Neuronal stem cell (in vitro differentiated cells): ENCODE measurements around the gene BLM.
A peak's percentile ranks its signal among the peaks of the same experiment; 100 is the strongest.

Source experiments
- DNase-seq: peaks from one replicate; pipeline ENCODE4 v3.0.0-alpha.2; 2013; ENCODE audit warnings: low spot score
- H2AFZ ChIP-seq: one replicate; pipeline ENCODE4 v1.6.1; 2013; ENCODE audit warnings: mild to moderate bottlenecking, low read length, inconsistent platforms
- H2AK5ac ChIP-seq: 2 replicates; pipeline ENCODE4 v1.6.1; 2013; ENCODE audit warnings: low read depth, mild to moderate bottlenecking, inconsistent platforms, low read length, moderate library complexity, mixed read lengths
- H2BK120ac ChIP-seq: 2 replicates; pipeline ENCODE4 v1.6.1; 2013; ENCODE audit warnings: low read depth, mild to moderate bottlenecking, inconsistent platforms, low read length, moderate library complexity, mixed read lengths
- H2BK12ac ChIP-seq: one replicate; pipeline ENCODE4 v1.6.1; 2013; ENCODE audit warnings: low read length, inconsistent platforms
- H2BK15ac ChIP-seq: 2 replicates; pipeline ENCODE4 v1.6.1; 2013; ENCODE audit warnings: mild to moderate bottlenecking, low read length, inconsistent platforms, mixed read lengths
- H2BK5ac ChIP-seq: one replicate; pipeline ENCODE4 v1.6.1; 2013; ENCODE audit warnings: inconsistent platforms, mild to moderate bottlenecking, low read length, moderate library complexity
- H3K14ac ChIP-seq: one replicate; pipeline ENCODE4 v1.6.1; 2013; ENCODE audit warnings: low read length, inconsistent platforms
- H3K18ac ChIP-seq: 2 replicates; pipeline ENCODE4 v1.6.1; 2013; ENCODE audit warnings: low read length, inconsistent platforms
- H3K23ac ChIP-seq: 2 replicates; pipeline ENCODE4 v1.6.1; 2013; ENCODE audit warnings: low read depth, mild to moderate bottlenecking, mixed read lengths, low read length, inconsistent platforms; ENCODE audit not compliant: poor library complexity
- H3K27ac ChIP-seq: replicated peaks from 3 replicates; pipeline ENCODE4 v1.5.1; 2013; ENCODE audit warnings: low read length, inconsistent platforms
- H3K27me3 ChIP-seq, 3 experiments: 2 replicates each; pipeline ENCODE4 v1.6.1; 2013; ENCODE audit warnings: low read length in 3 of 3, mild to moderate bottlenecking in 2 of 3, inconsistent platforms in 1 of 3, low read depth in 1 of 3, mixed read lengths in 1 of 3, moderate library complexity in 1 of 3; ENCODE audit not compliant: control insufficient read depth in 3 of 3, insufficient read depth in 3 of 3
- H3K36me3 ChIP-seq, 2 donors: replicated peaks in 1 of 2; 2 replicates each; pipeline ENCODE4 v1.6.1; 2013; ENCODE audit warnings: low read length in 2 of 2; ENCODE audit not compliant: control insufficient read depth in 2 of 2, insufficient read depth in 2 of 2
- H3K4ac ChIP-seq: 2 replicates; pipeline ENCODE4 v1.6.1; 2013; ENCODE audit warnings: inconsistent platforms, mild to moderate bottlenecking, low read length, moderate library complexity
- H3K4me1 ChIP-seq, 2 donors: 1 replicate in 1 of 2; 2 replicates in 1 of 2; pipeline ENCODE4 v1.6.1; 2013; ENCODE audit warnings: low read length in 2 of 2, low read depth in 1 of 2; ENCODE audit not compliant: control insufficient read depth in 2 of 2, insufficient read depth in 1 of 2
- H3K4me2 ChIP-seq: one replicate; pipeline ENCODE4 v1.6.1; 2013; ENCODE audit warnings: mild to moderate bottlenecking, low read length, inconsistent platforms; ENCODE audit not compliant: insufficient read depth, poor library complexity, severe bottlenecking
- H3K4me3 ChIP-seq, 2 donors: 2 replicates each; pipeline ENCODE4 v1.5.1; 2013; ENCODE audit warnings: low read length in 2 of 2, mild to moderate bottlenecking in 2 of 2, inconsistent platforms in 1 of 2, moderate library complexity in 1 of 2
- H3K79me1 ChIP-seq: one replicate; pipeline ENCODE4 v1.6.1; 2013; ENCODE audit warnings: low read depth, mild to moderate bottlenecking, inconsistent platforms, low read length, moderate library complexity
- H3K9ac ChIP-seq: one replicate; pipeline ENCODE4 v1.6.1; 2013; ENCODE audit warnings: mild to moderate bottlenecking, low read depth, low read length, inconsistent platforms; ENCODE audit not compliant: poor library complexity
- H3K9me3 ChIP-seq, 2 donors: replicated peaks in 1 of 2; 2 replicates each; pipeline versions ENCODE3 to v1.6.1; 2013; ENCODE audit warnings: low read length in 2 of 2, mild to moderate bottlenecking in 2 of 2, inconsistent platforms in 1 of 2, low read depth in 1 of 2, mixed read lengths in 1 of 2, moderate library complexity in 1 of 2; ENCODE audit not compliant: control insufficient read depth in 2 of 2, insufficient read depth in 1 of 2
- H4K8ac ChIP-seq: one replicate; pipeline ENCODE4 v1.6.1; 2013; ENCODE audit warnings: low read depth, mild to moderate bottlenecking, inconsistent platforms, low read length, moderate library complexity
- H4K91ac ChIP-seq: one replicate; pipeline ENCODE4 v1.6.1; 2013; ENCODE audit warnings: low read length, low read depth, mild to moderate bottlenecking, inconsistent platforms; ENCODE audit not compliant: poor library complexity
- WGBS, 2 donors: extraction: QIAGEN DNeasy Blood & Tissue Kit; methylation state at CpG; one replicate each; pipeline ENCODE4 v1.1.7; 2013; ENCODE audit warnings: missing lambda C conversion rate in 2 of 2, mixed read lengths in 1 of 2; ENCODE audit not compliant: insufficient read length in 2 of 2, insufficient replicate concordance in 1 of 2; ENCODE audit errors: extremely low coverage in 2 of 2; 5-methylcytosine and 5-hydroxymethylcytosine counted together

Gene BLM

DNA sequence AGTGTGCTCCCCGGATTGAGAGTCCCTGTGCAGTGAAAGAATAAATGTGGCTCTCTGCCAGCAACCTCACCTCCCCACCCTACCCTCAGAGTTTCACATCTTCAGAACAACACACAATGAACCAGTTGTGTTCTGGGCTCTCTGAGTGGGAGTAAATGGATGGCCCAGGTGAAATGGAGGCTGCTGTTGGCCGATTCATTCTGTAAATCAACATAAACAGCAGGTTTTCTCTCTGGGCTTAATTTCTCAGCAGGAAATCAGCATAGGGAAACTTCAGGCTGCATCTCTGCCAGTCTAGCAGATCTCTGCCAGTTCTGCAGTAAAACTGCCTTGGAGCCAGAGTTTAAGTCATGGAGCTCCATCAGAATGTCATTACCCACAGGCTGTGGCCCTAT lies 96.6 kb downstream of the BLM start:
- no peak overlapping the region for H4K8ac ChIP-seq
- H3K27ac ChIP-seq = no peak overlapping the region
- no peak overlapping the region for H3K4me2 ChIP-seq
- no peak overlapping the region for H4K91ac ChIP-seq
- no peak overlapping the region for H3K4ac ChIP-seq
- no peak overlapping the region for H3K14ac ChIP-seq
- H3K79me1 ChIP-seq = no peaks in the 10 kb centered on the region
- no peak overlapping the region for H2AFZ ChIP-seq
- H3K23ac ChIP-seq = no peak overlapping the region
- no CpG with 5 or more reads among the region's 2 CpGs for WGBS, 2 donors
- H3K27me3 ChIP-seq = no peaks in the 10 kb centered on the region
- H3K36me3 ChIP-seq = peaks cover 31 to 75% of the 10 kb centered on the region in 2 donors
- H3K9me3 ChIP-seq = peaks cover 0 to under 1% of the 10 kb centered on the region in 2 donors
- no peak overlapping the region for H2BK15ac ChIP-seq
- no peak overlapping the region for H3K4me3 ChIP-seq
- no peak overlapping the region for H3K9ac ChIP-seq
- no peak for DNase-seq
- H2AK5ac ChIP-seq = no peak overlapping the region
- H3K18ac ChIP-seq = no peak overlapping the region
- peaks cover 0 to 2% of the 10 kb centered on the region in 2 donors for H3K4me1 ChIP-seq
- H2BK120ac ChIP-seq = no peak overlapping the region
- H2BK5ac ChIP-seq = no peak overlapping the region
- no peak overlapping the region for H2BK12ac ChIP-seq

DNA sequence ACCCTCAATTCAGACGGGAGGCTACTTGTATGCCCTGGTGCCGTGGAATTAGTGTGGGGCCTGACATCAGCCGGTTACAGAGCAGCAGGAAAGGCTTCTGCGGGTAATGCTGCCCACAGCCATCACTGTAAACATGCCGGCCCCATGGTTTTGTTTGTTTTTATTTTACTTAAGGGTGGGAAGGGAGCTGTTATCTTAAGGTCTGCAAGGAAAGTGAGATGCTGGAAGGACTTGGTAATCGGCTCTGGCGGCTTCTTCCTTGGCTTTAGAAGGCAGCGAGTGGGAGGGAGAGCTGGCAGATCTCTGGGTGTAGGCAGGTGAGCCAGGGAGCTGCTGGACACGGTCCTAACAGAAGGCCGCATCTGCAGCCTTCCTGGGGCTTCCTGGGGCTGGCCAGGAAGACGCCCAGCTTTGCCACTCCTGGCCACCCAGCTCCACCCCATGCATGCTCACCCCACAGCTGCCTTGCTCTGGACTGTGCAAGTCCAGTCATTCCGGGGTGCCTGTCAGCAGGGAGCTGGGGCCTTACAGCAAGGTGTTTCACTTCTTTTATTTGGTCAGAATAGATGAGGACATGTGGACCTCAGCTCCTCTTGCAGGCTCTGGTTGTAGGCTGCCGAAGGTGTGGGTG lies 97.2 kb downstream of the BLM start:
- H2AFZ ChIP-seq = no peak overlapping the region
- no peak overlapping the region for H2BK12ac ChIP-seq
- no peaks in the 10 kb centered on the region for H3K27me3 ChIP-seq
- H3K9ac ChIP-seq = no peak overlapping the region
- no peak overlapping the region for H3K14ac ChIP-seq
- H3K27ac ChIP-seq = no peak overlapping the region
- H3K4me3 ChIP-seq = no peak overlapping the region
- H3K4me2 ChIP-seq = no peak overlapping the region
- H2AK5ac ChIP-seq = no peak overlapping the region
- H3K79me1 ChIP-seq = no peaks in the 10 kb centered on the region
- H3K36me3 ChIP-seq = peaks cover 28 to 70% of the 10 kb centered on the region in 2 donors
- H3K23ac ChIP-seq = no peak overlapping the region
- no peak overlapping the region for H2BK120ac ChIP-seq
- peaks cover 0 to 2% of the 10 kb centered on the region in 2 donors for H3K4me1 ChIP-seq
- no peak for DNase-seq
- no peak overlapping the region for H4K91ac ChIP-seq
- no peak overlapping the region for H3K4ac ChIP-seq
- no peak overlapping the region for H2BK5ac ChIP-seq
- WGBS, 2 donors = no CpG with 5 or more reads among the region's 13 CpGs
- no peak overlapping the region for H2BK15ac ChIP-seq
- H3K18ac ChIP-seq = no peak overlapping the region
- no peak overlapping the region for H4K8ac ChIP-seq
- no peaks in the 10 kb centered on the region for H3K9me3 ChIP-seq

DNA sequence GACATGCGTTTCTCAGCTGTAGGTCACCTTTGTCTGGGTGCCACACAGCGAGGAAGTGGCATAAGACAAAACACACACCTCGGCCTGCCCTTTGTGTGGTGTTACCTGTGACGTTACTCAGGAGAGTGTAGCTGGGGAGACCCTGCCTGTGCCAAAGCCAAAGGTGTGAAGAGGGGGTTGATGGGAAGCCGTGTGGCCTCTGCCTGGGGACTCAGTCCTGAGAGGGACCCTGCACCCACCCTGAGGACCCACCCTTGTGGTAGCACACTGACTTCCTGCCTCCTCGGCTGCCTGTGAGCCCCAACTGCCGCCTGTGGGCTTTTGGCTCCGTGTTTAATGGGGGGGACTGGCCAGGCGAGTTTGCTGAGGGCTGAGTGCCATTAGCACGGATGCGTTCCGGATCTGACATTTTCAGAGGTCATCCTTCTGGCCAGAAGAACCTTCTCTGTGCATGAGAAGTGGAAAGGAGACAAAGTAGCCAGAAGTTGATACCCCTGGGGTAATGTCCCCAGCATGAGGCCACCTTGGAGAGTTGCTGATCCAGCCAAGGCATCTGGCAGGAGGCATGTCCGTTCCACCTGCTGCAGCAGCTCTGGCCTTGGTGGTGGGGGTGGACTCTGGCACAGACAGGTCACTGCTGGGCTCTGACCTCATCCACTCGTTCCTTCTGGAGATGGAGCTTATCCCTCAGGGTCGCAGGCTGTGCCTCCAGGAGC lies 99.4 kb downstream of the BLM start:
- H2AK5ac ChIP-seq = no peak overlapping the region
- peaks cover 0 to 5% (median 0%) of the 10 kb centered on the region in 3 experiments for H3K27me3 ChIP-seq
- H3K14ac ChIP-seq = no peak overlapping the region
- H3K9me3 ChIP-seq = no peaks in the 10 kb centered on the region
- no peak overlapping the region for H4K91ac ChIP-seq
- peak overlapping the region; percentile 41 for H2BK120ac ChIP-seq
- no peak overlapping the region for H4K8ac ChIP-seq
- H3K4me1 ChIP-seq = peaks cover 0 to 2% of the 10 kb centered on the region in 2 donors
- no peak overlapping the region for H2BK12ac ChIP-seq
- no peak overlapping the region for H3K27ac ChIP-seq
- peak overlapping the region; percentile 15 for H3K18ac ChIP-seq
- H2BK15ac ChIP-seq = no peak overlapping the region
- H2BK5ac ChIP-seq = peak overlapping the region; percentile 82
- peaks cover 19 to 48% of the 10 kb centered on the region in 2 donors for H3K36me3 ChIP-seq
- no peak overlapping the region for H3K4me3 ChIP-seq
- H2AFZ ChIP-seq = no peak overlapping the region
- H3K9ac ChIP-seq = no peak overlapping the region
- H3K79me1 ChIP-seq = no peaks in the 10 kb centered on the region
- WGBS, 2 donors = no CpG with 5 or more reads among the region's 15 CpGs
- H3K23ac ChIP-seq = peak overlapping the region; percentile 93
- H3K4ac ChIP-seq = no peak overlapping the region
- H3K4me2 ChIP-seq = no peak overlapping the region
- no peak for DNase-seq
